ENCODE results near the gene SLAMF9.
A peak's percentile ranks its signal among the peaks of the same experiment; 100 is the strongest.

Gene SLAMF9

GRCh38 chr1:159932296-159933285, 21.4 kb downstream of the SLAMF9 start:
- no peak for DNase-seq

- no peak for DNase-seq
Measured at GRCh38 chr1:159931795-159932173, 22.3 kb downstream of the SLAMF9 start.

GRCh38 chr1:159931101-159931794, 22.8 kb downstream of the SLAMF9 start:
- no peak for DNase-seq

GRCh38 chr1:159930634-159931033, 23.4 kb downstream of the SLAMF9 start:
- no peak for DNase-seq

- DNase-seq: no peak
Measured at GRCh38 chr1:159930216-159930615, 23.8 kb downstream of the SLAMF9 start.

GRCh38 chr1:159929155-159930051, 24.6 kb downstream of the SLAMF9 start:
- no peak for DNase-seq

GRCh38 chr1:159928491-159929050, 25.5 kb downstream of the SLAMF9 start:
- no peak for DNase-seq

GRCh38 chr1:159927849-159928431, 26.1 kb downstream of the SLAMF9 start:
- no peak for DNase-seq

- DNase-seq: no peak
Measured at GRCh38 chr1:159927211-159927848, 26.7 kb downstream of the SLAMF9 start.

GRCh38 chr1:159925719-159926078, 28.3 kb downstream of the SLAMF9 start:
- no peak for DNase-seq

GRCh38 chr1:159924791-159925718, 29.0 kb downstream of the SLAMF9 start, which contains the start of gene TAGLN2:
TAGLN2 (minus strand) TSS chr1:159925507; CDS start chr1:159920509, 4,998 bp downstream.
- peak; percentile 49 to 82 for DNase-seq

GRCh38 chr1:159924025-159924790, 29.8 kb downstream of the SLAMF9 start:
- DNase-seq: no peak

GRCh38 chr1:159923203-159924024, 30.6 kb downstream of the SLAMF9 start:
- no peak for DNase-seq

GRCh38 chr1:159922511-159923202, 31.4 kb downstream of the SLAMF9 start:
- DNase-seq: no peak

- DNase-seq: no peak
Measured at GRCh38 chr1:159921700-159922504, 32.1 kb downstream of the SLAMF9 start.

- no peak for DNase-seq
Measured at GRCh38 chr1:159921251-159921650, 32.8 kb downstream of the SLAMF9 start.

- DNase-seq: no peak
Measured at GRCh38 chr1:159920651-159921050, 33.4 kb downstream of the SLAMF9 start.

All from NCI-H187 (cell line).